Upper lobe of left lung (tissue), 4 donors: ENCODE measurements around the gene ARHGAP15.

Experiments
- CTCF ChIP-seq, 6 experiments: fragments of 450-650 bp in 4 of 6; fragments of 200-600 bp in 2 of 6; sonication (generic) in 2 of 6; IDR thresholded peaks; one replicate each; pipeline ENCODE4 v1.5.1; 2016 to 2019; ENCODE audit warnings: antibody characterized with exemption in 6 of 6
- EP300 ChIP-seq, 4 donors: sonication (generic); formaldehyde crosslinking; IDR thresholded peaks; one replicate each; pipeline ENCODE4 v1.5.1; 2017; ENCODE audit warnings: antibody characterized with exemption in 4 of 4, control low read depth in 2 of 4
- POLR2A ChIP-seq, 4 donors: fragments of 450-650 bp; IDR thresholded peaks; one replicate each; pipeline ENCODE4 v1.5.1; 2016 to 2017; ENCODE audit warnings: antibody characterized with exemption in 4 of 4, mild to moderate bottlenecking in 2 of 4
- POLR2AphosphoS5 ChIP-seq, 2 donors: sonication (generic); formaldehyde crosslinking; IDR thresholded peaks; one replicate each; pipeline ENCODE4 v1.5.1; 2017; ENCODE audit warnings: antibody characterized with exemption in 2 of 2

- TF ChIP-seq POLR2A (IDR thresholded peaks at IDR 0.05) (no peak), EP300 (IDR thresholded peaks at IDR 0.05) (no peak), CTCF (IDR thresholded peaks at IDR 0.05) (no peak), POLR2AphosphoS5 (IDR thresholded peaks at IDR 0.05) (no peak)
These were observed 88.4 kb downstream of the ARHGAP15 start for GRCh38 chr2:143217512-143218115.
